Superior temporal gyrus (tissue), 1 donor: ENCODE results near the gene SLC35D2.
"Not testable (repeated sequence)": the region's sequence is repeated elsewhere in the genome, so short reads cannot be mapped to it uniquely, and the experiment has no call there.

ENCODE experiments used
- DNase-seq: peaks from one replicate; pipeline ENCODE4 v3.0.0-alpha.2; 2016; ENCODE audit errors: extremely low spot score

Gene SLC35D2

GRCh38 chr9:96360976-96361375, 22.5 kb downstream of the SLC35D2 start:
- no peak for DNase-seq

- DNase-seq = not testable (repeated sequence)
Measured at GRCh38 chr9:96360523-96360922, 23.0 kb downstream of the SLC35D2 start.

- DNase-seq = peak; percentile 91
Measured at GRCh38 chr9:96350866-96351265, 32.6 kb downstream of the SLC35D2 start.

- DNase-seq = no peak
Measured at GRCh38 chr9:96348261-96348660, 35.2 kb downstream of the SLC35D2 start.

GRCh38 chr9:96345551-96345950, 38.0 kb downstream of the SLC35D2 start:
- no peak for DNase-seq

- peak; percentile 82 for DNase-seq
Measured at GRCh38 chr9:96344458-96345180, 38.9 kb downstream of the SLC35D2 start.

GRCh38 chr9:96343515-96344360, 39.8 kb downstream of the SLC35D2 start:
- DNase-seq = peak; percentile 52

- DNase-seq = no peak
Measured at GRCh38 chr9:96342571-96343245, 40.8 kb downstream of the SLC35D2 start.

- DNase-seq = no peak
Measured at GRCh38 chr9:96340707-96341106, 42.8 kb downstream of the SLC35D2 start.

GRCh38 chr9:96338299-96338698, 45.2 kb downstream of the SLC35D2 start:
- DNase-seq = no peak

GRCh38 chr9:96333958-96334357, 49.6 kb downstream of the SLC35D2 start:
- DNase-seq = no peak

GRCh38 chr9:96331236-96331947, 52.1 kb downstream of the SLC35D2 start:
- no peak for DNase-seq

- peak; percentile 92 for DNase-seq
Measured at GRCh38 chr9:96327694-96328352, 55.7 kb downstream of the SLC35D2 start.

- no peak for DNase-seq
Measured at GRCh38 chr9:96323169-96323568, 60.3 kb downstream of the SLC35D2 start.

GRCh38 chr9:96322736-96323135, 60.8 kb downstream of the SLC35D2 start:
- DNase-seq = not testable (repeated sequence)

- DNase-seq = not testable (repeated sequence)
Measured at GRCh38 chr9:96322210-96322609, 61.3 kb downstream of the SLC35D2 start.

GRCh38 chr9:96321515-96321914, 62.0 kb downstream of the SLC35D2 start:
- DNase-seq = no peak

- no peak for DNase-seq
Measured at GRCh38 chr9:96320749-96321280, 62.7 kb downstream of the SLC35D2 start.

- no peak for DNase-seq
Measured at GRCh38 chr9:96318921-96319565, 64.5 kb downstream of the SLC35D2 start.

- peak; percentile 87 for DNase-seq
Measured at GRCh38 chr9:96317335-96317980, 66.1 kb downstream of the SLC35D2 start.
